HG02852 (cell line): ENCODE results near the gene PAPSS2.
"Not testable (repeated sequence)": the region's sequence is repeated elsewhere in the genome, so short reads cannot be mapped to it uniquely, and the experiment has no call there.

ENCODE experiments used
- ATAC-seq: cut with Tn5 transposase; IDR thresholded peaks from one replicate; pipeline ENCODE4 v1.9.1; 2021; ENCODE audit warnings: mild to moderate bottlenecking, moderate library complexity; ENCODE audit not compliant: unreplicated experiment

The PAPSS2 gene

DNA sequence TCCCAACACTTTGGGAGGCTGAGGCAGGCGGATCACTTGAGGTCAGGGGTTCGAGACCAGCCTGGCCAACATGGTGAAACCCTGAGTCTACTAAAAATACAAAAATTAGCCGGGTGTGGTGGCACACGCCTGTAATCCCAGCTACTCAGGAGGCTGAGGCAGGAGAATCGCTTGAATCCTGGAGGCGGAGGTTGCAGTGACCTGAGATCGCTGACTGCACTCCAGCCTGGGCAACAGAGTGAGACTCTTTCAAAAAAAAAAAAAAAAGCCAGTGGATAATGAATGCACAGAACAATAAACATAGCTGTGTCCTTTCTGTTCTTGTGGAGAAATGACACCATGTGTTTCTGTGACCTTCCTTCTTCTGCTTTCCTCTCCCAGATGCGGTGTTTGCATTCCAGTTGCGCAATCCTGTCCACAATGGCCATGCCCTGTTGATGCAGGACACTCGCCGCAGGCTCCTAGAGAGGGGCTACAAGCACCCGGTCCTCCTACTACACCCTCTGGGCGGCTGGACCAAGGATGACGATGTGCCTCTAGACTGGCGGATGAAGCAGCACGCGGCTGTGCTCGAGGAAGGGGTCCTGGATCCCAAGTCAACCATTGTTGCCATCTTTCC lies 83.4 kb downstream of the PAPSS2 start:
- ATAC-seq: not testable (repeated sequence)

DNA sequence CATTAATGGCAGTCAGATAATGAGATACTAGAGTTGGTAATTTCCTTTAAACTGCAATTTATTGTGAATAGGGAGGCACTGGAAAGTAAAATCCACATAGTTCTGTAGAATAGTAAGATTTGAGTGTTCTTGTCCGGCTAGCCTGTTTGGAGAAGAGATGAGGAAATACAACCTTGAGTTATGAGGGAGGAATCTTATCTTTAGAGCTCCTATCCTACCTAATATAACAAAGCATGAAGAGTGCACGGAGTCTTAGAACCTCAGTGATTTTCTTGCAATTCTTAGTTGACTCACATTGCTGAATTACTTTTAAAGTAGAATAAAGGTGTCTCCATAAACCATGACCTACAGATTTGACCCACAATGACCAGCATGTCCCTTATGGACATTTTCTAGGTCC lies 84.9 kb downstream of the PAPSS2 start:
- ATAC-seq: no peak

- ATAC-seq: no peak
Measured at GRCh38 chr10:87746911-87747310, 87.2 kb downstream of the PAPSS2 start.

- not testable (repeated sequence) for ATAC-seq
Measured at GRCh38 chr10:87748244-87748643, 88.6 kb downstream of the PAPSS2 start.

DNA sequence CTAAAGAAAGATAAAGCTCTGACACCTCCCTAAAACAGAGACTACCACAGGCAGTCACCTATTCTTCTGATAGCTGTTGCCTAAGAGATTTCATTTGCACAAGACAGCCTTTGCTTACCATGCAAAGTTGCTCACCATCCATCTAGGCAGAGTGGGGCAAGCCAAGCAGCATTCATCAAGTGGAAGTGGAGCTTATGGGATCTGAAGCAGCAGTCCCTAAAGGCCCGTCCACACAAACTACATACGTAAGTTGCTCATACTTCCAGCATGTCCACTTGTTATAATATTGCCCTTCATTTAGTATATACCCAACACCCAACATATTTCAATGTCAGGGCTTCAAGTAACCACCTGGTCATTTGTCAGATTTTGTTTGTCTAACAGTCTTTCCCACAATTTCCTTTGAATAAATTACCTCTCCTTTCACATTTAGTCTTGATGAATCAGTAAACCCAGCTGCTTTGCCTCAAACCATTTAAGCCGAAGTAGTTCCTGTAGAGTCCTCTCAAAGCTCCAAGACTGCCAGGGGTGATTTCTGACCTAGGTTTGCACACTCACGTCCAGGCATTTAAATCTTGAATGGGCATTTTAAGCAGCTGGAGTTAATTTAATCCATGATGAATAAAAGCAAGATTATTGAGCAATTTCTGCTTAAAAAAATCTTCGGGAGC lies 90.5 kb downstream of the PAPSS2 start:
- no peak for ATAC-seq

GRCh38 chr10:87750817-87751216 lies 91.1 kb downstream of the PAPSS2 start:
- ATAC-seq: peak; percentile 66

GRCh38 chr10:87751274-87751673 lies 91.6 kb downstream of the PAPSS2 start:
- ATAC-seq: no peak

GRCh38 chr10:87752566-87752965 lies 92.9 kb downstream of the PAPSS2 start:
- no peak for ATAC-seq

DNA sequence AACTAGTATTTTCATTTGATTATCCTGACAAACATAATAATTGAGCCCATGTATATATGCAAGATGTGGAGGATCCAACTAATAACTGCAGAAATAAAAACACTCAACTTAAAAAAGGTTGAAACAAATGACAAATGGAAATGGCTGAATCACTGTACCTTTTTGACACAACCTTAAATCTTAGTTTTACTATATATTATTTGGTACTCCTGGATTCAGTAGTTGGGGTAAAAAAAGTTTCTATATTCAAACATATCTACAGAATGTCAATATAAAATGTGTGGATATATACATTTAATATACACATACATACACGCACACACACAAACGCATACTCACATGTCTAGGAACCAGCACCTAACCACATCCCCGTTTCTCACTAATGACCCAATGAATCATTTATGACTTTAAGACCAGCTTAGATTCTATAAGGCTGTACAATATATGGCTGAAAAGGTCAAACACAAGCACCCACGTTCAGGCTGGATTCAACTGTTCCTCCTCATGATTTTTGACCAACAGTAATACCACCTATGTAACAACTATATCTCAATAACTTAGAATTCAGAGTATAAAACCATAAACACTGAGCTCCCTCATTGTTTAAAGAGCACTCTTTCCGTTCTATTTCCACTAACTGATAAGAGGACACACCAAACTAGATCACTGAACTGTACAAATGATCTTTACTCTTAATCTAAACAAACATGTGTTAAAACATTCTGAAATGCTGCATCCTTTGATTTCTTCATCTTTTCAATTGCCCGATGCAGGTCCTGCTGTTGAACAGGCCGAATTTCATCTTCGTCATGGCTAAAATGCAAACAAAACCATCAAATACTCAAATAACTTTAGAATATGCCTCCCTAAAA lies 94.6 kb downstream of the PAPSS2 start:
- ATAC-seq: no peak

DNA sequence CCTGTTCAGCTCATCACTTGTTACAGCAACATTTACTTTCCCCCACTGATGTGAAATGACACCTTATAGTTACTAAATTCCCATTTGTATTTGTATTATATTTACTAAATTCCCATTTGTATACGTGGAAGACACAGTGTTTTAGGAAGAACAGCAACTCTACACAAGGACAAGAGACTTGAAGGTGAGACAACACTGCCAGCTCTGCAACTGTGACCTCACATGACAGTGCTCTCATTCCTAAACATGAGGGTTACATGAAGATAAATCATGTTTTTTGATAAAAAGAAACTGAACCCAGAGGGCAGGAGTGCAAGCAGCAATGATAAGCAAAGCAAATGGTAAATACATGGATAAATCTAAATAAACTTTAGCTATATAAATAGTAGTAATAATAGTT lies 98.0 kb downstream of the PAPSS2 start:
- no peak for ATAC-seq

GRCh38 chr10:87759551-87759950 lies 99.9 kb downstream of the PAPSS2 start:
- ATAC-seq: no peak

DNA sequence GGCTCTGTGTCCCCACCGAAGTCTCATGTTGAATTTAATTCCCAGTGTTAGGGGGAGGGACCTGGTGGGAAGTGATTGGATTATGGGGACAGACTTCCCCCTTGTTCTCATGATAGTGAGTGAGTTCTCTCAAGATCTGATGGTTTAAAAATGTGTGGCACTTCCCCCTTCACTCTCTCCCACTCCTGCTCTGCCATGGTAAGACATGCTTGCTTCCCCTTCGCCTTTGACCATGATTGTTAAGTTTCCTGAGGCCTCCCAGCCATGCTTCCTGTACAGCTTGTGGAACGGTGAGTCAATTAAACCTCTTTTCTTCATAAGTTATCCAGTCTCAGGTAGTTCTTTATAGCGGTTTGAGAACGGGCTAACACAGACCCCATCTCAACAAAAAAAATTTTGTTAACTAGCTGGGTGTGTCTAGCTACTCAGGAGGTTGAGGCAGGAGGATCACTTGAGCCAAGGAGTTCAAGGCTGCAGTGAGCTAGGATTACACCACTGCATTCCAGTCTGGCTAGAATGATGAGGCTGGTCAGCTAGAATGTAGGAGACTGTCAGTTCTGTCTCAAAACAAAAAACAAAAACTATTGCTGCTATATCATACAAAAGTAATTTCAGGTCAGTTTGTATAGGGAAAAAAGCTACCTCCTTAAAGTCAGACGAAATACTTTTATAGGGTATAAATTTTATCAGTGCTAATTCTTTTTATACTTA lies 100.7 kb downstream of the PAPSS2 start:
- no peak for ATAC-seq

DNA sequence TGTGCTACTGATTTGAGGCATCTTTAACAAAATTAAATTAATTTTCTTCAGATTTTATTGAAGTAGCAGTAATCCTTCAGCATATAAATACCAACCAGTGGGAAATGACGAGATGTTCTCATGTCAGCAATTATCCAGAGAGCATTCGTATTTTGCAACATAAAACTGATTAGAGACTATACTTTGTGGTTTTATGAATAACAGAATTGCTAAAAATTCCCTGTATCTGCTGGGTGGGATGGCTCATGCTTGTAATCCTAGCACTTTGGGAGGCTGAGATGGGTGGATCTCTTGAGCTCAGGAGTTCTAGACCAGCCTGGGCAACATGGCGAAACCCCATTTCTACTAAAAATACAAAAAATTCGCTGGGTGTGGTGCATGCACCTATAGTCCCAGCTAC lies 101.5 kb downstream of the PAPSS2 start:
- no peak for ATAC-seq

DNA sequence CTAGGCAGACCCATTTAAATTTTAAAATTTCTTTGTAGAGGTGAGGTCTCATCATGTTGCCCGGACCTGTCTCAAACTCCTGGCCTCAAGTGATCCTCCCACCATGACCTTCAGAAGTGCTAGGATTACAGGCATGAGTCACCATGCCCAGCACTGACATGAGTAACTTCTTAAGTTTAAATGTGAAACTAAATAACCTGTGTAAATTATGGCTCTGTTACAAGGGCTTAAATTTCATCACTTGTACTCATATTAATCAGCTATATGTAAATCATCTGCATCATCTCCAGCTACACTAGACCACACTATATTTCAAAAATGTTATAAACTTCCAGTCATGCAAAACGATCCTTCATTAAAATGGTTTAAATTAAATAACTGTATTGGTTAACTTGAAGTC lies 102.2 kb downstream of the PAPSS2 start:
- ATAC-seq: no peak

DNA sequence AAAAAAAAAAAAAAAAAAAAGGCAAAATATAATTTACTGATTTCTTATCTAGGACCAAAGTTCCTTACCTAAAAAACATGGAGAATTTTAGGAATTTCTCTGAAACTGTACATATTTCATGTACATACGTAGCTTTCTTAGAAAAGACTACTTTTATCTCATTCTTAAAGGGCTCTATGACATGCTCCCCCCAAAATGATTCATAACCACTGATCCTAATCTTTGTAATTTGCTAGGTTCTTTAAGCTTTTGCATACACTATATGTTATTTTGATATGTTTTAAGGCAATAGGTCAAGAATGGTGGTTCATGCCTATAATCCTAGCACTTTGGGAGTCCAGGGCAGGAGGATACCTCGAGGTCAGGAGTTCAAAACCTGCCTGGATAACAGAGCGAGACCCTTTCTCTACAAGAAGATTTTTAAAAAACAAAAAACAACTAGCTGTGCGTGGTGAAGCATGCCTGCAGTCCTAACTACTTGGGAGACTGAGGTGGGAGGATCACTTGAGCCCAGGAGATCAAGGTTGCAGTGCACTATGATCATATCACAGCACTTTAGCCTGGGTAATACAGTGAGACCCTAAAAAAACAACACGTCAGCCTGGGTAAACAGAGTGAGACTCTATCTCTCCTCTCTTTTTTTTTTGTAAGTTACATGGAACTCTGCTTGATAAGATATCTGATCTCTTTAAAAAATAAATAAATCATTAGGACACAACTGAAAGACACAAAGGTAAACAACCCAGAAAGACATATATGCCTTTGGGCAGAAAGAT lies 103.6 kb downstream of the PAPSS2 start:
- ATAC-seq: no peak

DNA sequence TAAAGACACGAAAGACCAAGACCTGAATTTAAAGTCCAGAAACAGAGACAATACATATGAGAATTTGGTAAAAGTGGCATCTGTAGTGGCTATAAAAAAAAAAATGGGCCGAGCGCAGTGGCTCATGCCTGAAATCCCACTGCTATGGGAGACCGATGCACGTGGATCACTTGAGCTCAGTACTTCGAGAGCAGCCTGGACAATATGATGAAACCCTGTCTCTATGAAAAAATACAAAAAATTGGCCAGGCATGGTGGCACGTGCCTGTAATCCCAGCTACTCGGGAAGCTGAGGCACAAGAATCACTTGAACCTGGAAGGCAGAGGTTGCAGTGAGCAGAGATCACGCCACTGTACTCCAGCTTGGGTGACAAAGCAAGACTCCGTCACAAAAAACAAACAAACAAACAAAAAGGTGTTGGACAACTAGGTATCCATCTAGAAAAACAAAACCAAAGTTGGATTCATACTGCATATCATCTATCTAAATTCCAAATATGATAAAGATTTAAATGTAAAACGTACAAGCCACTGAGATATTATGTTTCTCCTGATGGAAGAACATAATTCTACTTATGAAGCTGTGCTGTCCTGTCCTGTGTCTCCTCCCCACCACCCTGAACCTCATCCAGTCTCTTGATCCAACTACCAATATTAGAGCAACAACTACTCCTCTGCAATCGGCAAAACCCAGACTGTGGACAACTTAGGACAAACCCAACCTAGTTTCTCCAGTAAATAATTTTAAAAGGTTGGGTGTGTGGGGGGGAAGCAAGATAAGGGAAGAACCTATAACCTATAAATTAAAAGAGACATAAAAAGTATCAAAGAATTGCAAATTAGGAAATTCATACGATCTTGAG lies 104.6 kb downstream of the PAPSS2 start:
- ATAC-seq: no peak

GRCh38 chr10:87765666-87766376 lies 106.1 kb downstream of the PAPSS2 start:
- no peak for ATAC-seq

GRCh38 chr10:87767253-87767652 lies 107.6 kb downstream of the PAPSS2 start:
- no peak for ATAC-seq
